ENCODE results near the gene ACRBP. TPM values are rescaled to one million over a fixed set of nuclear protein-coding genes. Genes with fewer than 3 reads are reported as not detected.

Gene ACRBP
- total RNA-seq, 2 donors from 2014 or later = 2.1 to 2.8 TPM

GRCh38 chr12:6635375-6635855 is 11.8 kb downstream of the ACRBP start:
- peaks cover 0 to 5% of the 10 kb centered on the region in 2 donors for H3K36me3 Mint-ChIP-seq
- DNase-seq (ENCODE audit: low spot score in 2 of 2) (no peak), ATAC-seq (peak; percentile 67 to 85)
- no peaks in the 10 kb centered on the region for H3K9me3 Mint-ChIP-seq
- H3K27ac Mint-ChIP-seq = peak overlapping the region in 1 of 2 donors; percentile 24

GRCh38 chr12:6632026-6632983 is 14.9 kb downstream of the ACRBP start:
- H3K36me3 Mint-ChIP-seq = peaks cover 0 to 5% of the 10 kb centered on the region in 2 donors
- peak; percentile 60 to 75 for ATAC-seq

GRCh38 chr12:6631549-6631961 is 15.7 kb downstream of the ACRBP start:
- peaks cover 0 to 5% of the 10 kb centered on the region in 2 donors for H3K36me3 Mint-ChIP-seq
- H3K9me3 Mint-ChIP-seq = no peaks in the 10 kb centered on the region
- H3K27ac Mint-ChIP-seq = peak overlapping the region; percentile 98 to 99
- DNase-seq (ENCODE audit: low spot score in 2 of 2) (no peak), ATAC-seq (peak; percentile 34 to 51)

More at GRCh38 chr12:6632026-6632983, 14.9 kb downstream of the ACRBP start:
- DNase-seq (ENCODE audit: low spot score in 2 of 2) = peak in 1 of 2 donors; percentile 48
- Mint-ChIP-seq H3K9me3 (no peaks in the 10 kb centered on the region), H3K27ac (peak overlapping the region; percentile 98 to 99)

GRCh38 chr12:6630736-6631135 is 16.5 kb downstream of the ACRBP start:
- peaks cover 0 to 5% of the 10 kb centered on the region in 2 donors for H3K36me3 Mint-ChIP-seq
- H3K27ac Mint-ChIP-seq = peak overlapping the region; percentile 98 to 99
- ATAC-seq = no peak
- H3K9me3 Mint-ChIP-seq = no peaks in the 10 kb centered on the region
- no peak for DNase-seq (ENCODE audit: low spot score in 2 of 2)

- H3K36me3 Mint-ChIP-seq = peaks cover 0 to 5% of the 10 kb centered on the region in 2 donors
- H3K27ac Mint-ChIP-seq = peak overlapping the region; percentile 70 to 75
- H3K9me3 Mint-ChIP-seq = no peaks in the 10 kb centered on the region
- ATAC-seq = peak; percentile 59 to 66
- DNase-seq (ENCODE audit: low spot score in 2 of 2) = no peak
Observed at GRCh38 chr12:6627616-6628015, 19.6 kb downstream of the ACRBP start.

- Mint-ChIP-seq H3K9me3 (no peaks in the 10 kb centered on the region), H3K27ac (peak overlapping the region; percentile 39 to 70), H3K36me3 (no peaks in the 10 kb centered on the region)
- DNase-seq (ENCODE audit: low spot score in 2 of 2) (no peak), ATAC-seq (peak in 1 of 2 donors; percentile 44)
Observed at GRCh38 chr12:6626654-6627283, 20.5 kb downstream of the ACRBP start.

GRCh38 chr12:6620885-6621274 is 26.4 kb downstream of the ACRBP start:
- DNase-seq (ENCODE audit: low spot score in 2 of 2) (no peak), ATAC-seq (no peak)
- H3K27ac Mint-ChIP-seq = peak overlapping the region in 1 of 2 donors; percentile 41
- H3K36me3 Mint-ChIP-seq = peaks cover 0 to 6% of the 10 kb centered on the region in 2 donors
- no peaks in the 10 kb centered on the region for H3K9me3 Mint-ChIP-seq

- peak; percentile 83 to 91 for ATAC-seq
- Mint-ChIP-seq H3K36me3 (peaks cover 0 to 6% of the 10 kb centered on the region in 2 donors), H3K27ac (peak overlapping the region in 1 of 2 donors; percentile 41), H3K9me3 (no peaks in the 10 kb centered on the region)
- peak; percentile 59 to 68 for DNase-seq (ENCODE audit: low spot score in 2 of 2)
Observed at GRCh38 chr12:6620137-6620884, 26.9 kb downstream of the ACRBP start.

- ATAC-seq (no peak), DNase-seq (ENCODE audit: low spot score in 2 of 2) (no peak)
- Mint-ChIP-seq H3K27ac (no peak overlapping the region), H3K36me3 (peaks cover 0 to 6% of the 10 kb centered on the region in 2 donors), H3K9me3 (no peaks in the 10 kb centered on the region)
Observed at GRCh38 chr12:6618483-6619225, 28.6 kb downstream of the ACRBP start.

GRCh38 chr12:6615802-6616201 is 31.4 kb downstream of the ACRBP start:
- ATAC-seq = no peak
- Mint-ChIP-seq H3K27ac (peak overlapping the region; percentile 23 to 48), H3K9me3 (no peaks in the 10 kb centered on the region), H3K36me3 (peaks cover 0 to 2% of the 10 kb centered on the region in 2 donors)
- DNase-seq (ENCODE audit: low spot score in 2 of 2) = no peak

GRCh38 chr12:6614513-6615172 is 32.6 kb downstream of the ACRBP start:
- DNase-seq (ENCODE audit: low spot score in 2 of 2) (no peak), ATAC-seq (no peak)
- no peak overlapping the region for H3K27ac Mint-ChIP-seq
- H3K36me3 Mint-ChIP-seq = no peaks in the 10 kb centered on the region
- H3K9me3 Mint-ChIP-seq = no peaks in the 10 kb centered on the region

GRCh38 chr12:6613776-6614512 is 33.3 kb downstream of the ACRBP start:
- no peak for DNase-seq (ENCODE audit: low spot score in 2 of 2)

GRCh38 chr12:6613015-6613775 is 34.0 kb downstream of the ACRBP start:
- Mint-ChIP-seq H3K27ac (no peak overlapping the region), H3K9me3 (no peaks in the 10 kb centered on the region), H3K36me3 (no peaks in the 10 kb centered on the region)
- no peak for ATAC-seq
- no peak for DNase-seq (ENCODE audit: low spot score in 2 of 2)

More at GRCh38 chr12:6613776-6614512, 33.3 kb downstream of the ACRBP start:
- ATAC-seq = peak; percentile 15 to 19
- Mint-ChIP-seq H3K9me3 (no peaks in the 10 kb centered on the region), H3K36me3 (no peaks in the 10 kb centered on the region), H3K27ac (no peak overlapping the region)

- Mint-ChIP-seq H3K36me3 (no peaks in the 10 kb centered on the region), H3K9me3 (no peaks in the 10 kb centered on the region), H3K27ac (peak overlapping the region in 1 of 2 donors; percentile 45)
- DNase-seq (ENCODE audit: low spot score in 2 of 2) (no peak), ATAC-seq (no peak)
Observed at GRCh38 chr12:6612652-6613014, 34.6 kb downstream of the ACRBP start.
